ENCODE data around the gene DEFB124. TPM values are rescaled to one million over a fixed set of nuclear protein-coding genes. Genes with fewer than 3 reads are reported as not detected.

The DEFB124 gene
- total RNA-seq, 1 experiment from 2014 or later, result not detected

DNA sequence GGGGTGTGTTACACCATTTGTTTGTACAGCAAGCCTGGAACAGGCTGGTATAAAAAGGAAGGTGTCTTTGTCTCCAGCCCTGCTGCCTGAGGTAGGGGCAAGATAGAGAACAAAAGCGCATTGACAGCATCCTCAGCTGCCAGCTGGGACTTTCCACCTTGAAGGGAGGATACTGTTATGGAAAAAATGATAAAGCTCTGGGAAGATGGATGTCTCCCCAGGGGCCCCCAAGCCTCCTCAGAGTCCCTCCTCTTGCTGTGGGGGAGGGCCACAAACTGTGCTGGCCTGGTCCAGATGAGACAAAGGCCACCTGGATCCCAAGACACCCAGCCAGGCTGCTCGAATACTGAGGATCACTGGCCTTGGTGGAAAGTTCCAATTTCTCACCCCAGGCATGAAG, 13.2 kb upstream of the DEFB124 start:
- DNase-seq, result no peak
- Histone ChIP-seq H2BK20ac (ENCODE audit: low read depth, low read length, poor library complexity, severe bottlenecking) (no peak overlapping the region), H3K18ac (ENCODE audit: insufficient read length, low read depth, low read length) (no peak overlapping the region), H3T11ph (ENCODE audit: low read length) (no peak overlapping the region), H2BK5ac (ENCODE audit: insufficient read length, low read length) (no peak overlapping the region), H3K9ac (ENCODE audit: extremely low read depth, insufficient read length, low read length) (no peak overlapping the region), H4K20me1 (ENCODE audit: control insufficient read depth, insufficient read depth, insufficient read length) (no peaks in the 10 kb centered on the region), H3K23ac (ENCODE audit: insufficient read length, low read depth, low read length) (no peak overlapping the region), H3K79me1 (ENCODE audit: insufficient read depth, low read depth, low read length, poor library complexity, severe bottlenecking) (no peaks in the 10 kb centered on the region), H3K4me2 (ENCODE audit: insufficient read depth, insufficient read length, low read length) (no peak overlapping the region), H3K27ac (ENCODE audit: insufficient read length, low read depth, low read length) (no peak overlapping the region), H3K14ac (ENCODE audit: insufficient read depth, low read length) (no peak overlapping the region), H3K79me2 (ENCODE audit: insufficient read depth, low read length) (no peaks in the 10 kb centered on the region), H3K4me1 (ENCODE audit: insufficient read depth, low read length) (no peaks in the 10 kb centered on the region), H2AFZ (ENCODE audit: low read length) (no peak overlapping the region), H3K4ac (ENCODE audit: low read depth, low read length) (no peak overlapping the region), H4K5ac (ENCODE audit: insufficient read length, low read depth, low read length) (no peak overlapping the region), H2BK120ac (ENCODE audit: low read depth, low read length, poor library complexity, severe bottlenecking) (no peak overlapping the region), H3K9me3 (ENCODE audit: control insufficient read depth, low read depth, low read length) (peaks cover 60% of the 10 kb centered on the region), H2BK15ac (ENCODE audit: low read depth, low read length) (no peak overlapping the region), H3K23me2 (ENCODE audit: insufficient read length, low read depth, low read length, poor library complexity, severe bottlenecking) (no peaks in the 10 kb centered on the region), H4K91ac (ENCODE audit: insufficient read length, low read depth, low read length) (no peak overlapping the region), H4K8ac (replicated peaks; ENCODE audit: insufficient read length, low read depth, low read length) (no peak overlapping the region), H2AK5ac (ENCODE audit: insufficient read length, low read length) (no peak overlapping the region), H3K56ac (ENCODE audit: insufficient read length, low read depth, low read length) (no peak overlapping the region), H2BK12ac (ENCODE audit: insufficient read length, low read depth, low read length) (no peak overlapping the region), H3K27me3 (ENCODE audit: insufficient read depth, low read length) (0 out of 2 replicates have a peak, but pooled peaks cover 2% of the 10 kb centered on the region)
- no CpG with 5 or more reads among the region's 2 CpGs for WGBS (ENCODE audit: extremely low coverage, insufficient read length, low lambda C conversion rate)
- Mint-ChIP-seq H3K27ac (no peak overlapping the region), H3K4me3 (no peak overlapping the region), H3K27me3 (ENCODE audit: low read depth) (peaks cover 14% of the 10 kb centered on the region), H3K9me3 (peaks cover 70 to 90% of the 10 kb centered on the region in 2 experiments), H3K4me1 (no peaks in the 10 kb centered on the region), H3K36me3 (ENCODE audit: insufficient read depth in 1 of 3, low read depth in 3 of 3) (peaks cover 3 to 33% (median 10%) of the 10 kb centered on the region in 3 experiments)
- TF ChIP-seq, protein P1, sequence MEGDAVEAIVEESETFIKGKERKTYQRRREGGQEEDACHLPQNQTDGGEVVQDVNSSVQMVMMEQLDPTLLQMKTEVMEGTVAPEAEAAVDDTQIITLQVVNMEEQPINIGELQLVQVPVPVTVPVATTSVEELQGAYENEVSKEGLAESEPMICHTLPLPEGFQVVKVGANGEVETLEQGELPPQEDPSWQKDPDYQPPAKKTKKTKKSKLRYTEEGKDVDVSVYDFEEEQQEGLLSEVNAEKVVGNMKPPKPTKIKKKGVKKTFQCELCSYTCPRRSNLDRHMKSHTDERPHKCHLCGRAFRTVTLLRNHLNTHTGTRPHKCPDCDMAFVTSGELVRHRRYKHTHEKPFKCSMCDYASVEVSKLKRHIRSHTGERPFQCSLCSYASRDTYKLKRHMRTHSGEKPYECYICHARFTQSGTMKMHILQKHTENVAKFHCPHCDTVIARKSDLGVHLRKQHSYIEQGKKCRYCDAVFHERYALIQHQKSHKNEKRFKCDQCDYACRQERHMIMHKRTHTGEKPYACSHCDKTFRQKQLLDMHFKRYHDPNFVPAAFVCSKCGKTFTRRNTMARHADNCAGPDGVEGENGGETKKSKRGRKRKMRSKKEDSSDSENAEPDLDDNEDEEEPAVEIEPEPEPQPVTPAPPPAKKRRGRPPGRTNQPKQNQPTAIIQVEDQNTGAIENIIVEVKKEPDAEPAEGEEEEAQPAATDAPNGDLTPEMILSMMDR (conservative IDR thresholded peaks at IDR 0.05), result no peak
